ENCODE results near the gene SBF2.
"Not testable (repeated sequence)": the region's sequence is repeated elsewhere in the genome, so short reads cannot be mapped to it uniquely, and the experiment has no call there.

SBF2 gene

DNA sequence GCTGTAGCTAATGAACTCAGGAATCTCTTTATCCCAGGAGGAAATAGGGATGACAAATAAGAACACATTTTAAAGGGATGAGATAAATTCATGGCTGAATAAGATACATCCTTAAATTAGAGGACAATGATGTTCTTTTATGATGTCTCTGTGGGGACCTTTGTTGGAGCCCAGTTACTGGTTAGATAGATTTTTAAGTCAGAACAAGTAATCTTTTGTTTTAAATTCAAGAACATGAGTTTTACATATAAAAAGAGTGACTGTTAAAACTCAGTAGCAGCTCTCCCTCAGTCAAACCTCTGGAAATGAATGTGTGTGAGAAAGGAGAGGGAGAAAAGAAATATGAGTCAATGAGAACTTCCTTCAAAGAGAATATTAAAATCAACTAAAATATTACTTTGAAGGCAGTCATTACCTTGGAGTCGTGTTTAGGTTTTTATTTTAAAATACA lies 388.5 kb downstream of the SBF2 start:
- no peaks in the 10 kb centered on the region for H3K9me3 ChIP-seq (ENCODE audit: insufficient read depth, low read length)
- H3K4me2 ChIP-seq (ENCODE audit: low read depth, low read length, poor library complexity, severe bottlenecking): no peak overlapping the region
- H3K9me2 ChIP-seq (replicated peaks; ENCODE audit: insufficient read depth, low read length): no peaks in the 10 kb centered on the region
- H3K27me3 ChIP-seq (ENCODE audit: low read length): no peaks in the 10 kb centered on the region
- no peak for TF ChIP-seq EZH2phosphoT487 (conservative IDR thresholded peaks at IDR 0.05; ENCODE audit: low read length)
- TF ChIP-seq, protein P1, sequence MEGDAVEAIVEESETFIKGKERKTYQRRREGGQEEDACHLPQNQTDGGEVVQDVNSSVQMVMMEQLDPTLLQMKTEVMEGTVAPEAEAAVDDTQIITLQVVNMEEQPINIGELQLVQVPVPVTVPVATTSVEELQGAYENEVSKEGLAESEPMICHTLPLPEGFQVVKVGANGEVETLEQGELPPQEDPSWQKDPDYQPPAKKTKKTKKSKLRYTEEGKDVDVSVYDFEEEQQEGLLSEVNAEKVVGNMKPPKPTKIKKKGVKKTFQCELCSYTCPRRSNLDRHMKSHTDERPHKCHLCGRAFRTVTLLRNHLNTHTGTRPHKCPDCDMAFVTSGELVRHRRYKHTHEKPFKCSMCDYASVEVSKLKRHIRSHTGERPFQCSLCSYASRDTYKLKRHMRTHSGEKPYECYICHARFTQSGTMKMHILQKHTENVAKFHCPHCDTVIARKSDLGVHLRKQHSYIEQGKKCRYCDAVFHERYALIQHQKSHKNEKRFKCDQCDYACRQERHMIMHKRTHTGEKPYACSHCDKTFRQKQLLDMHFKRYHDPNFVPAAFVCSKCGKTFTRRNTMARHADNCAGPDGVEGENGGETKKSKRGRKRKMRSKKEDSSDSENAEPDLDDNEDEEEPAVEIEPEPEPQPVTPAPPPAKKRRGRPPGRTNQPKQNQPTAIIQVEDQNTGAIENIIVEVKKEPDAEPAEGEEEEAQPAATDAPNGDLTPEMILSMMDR (IDR thresholded peaks at IDR 0.05; ENCODE audit: insufficient read depth, low read length, poor library complexity, severe bottlenecking): no peak
- H2AFZ ChIP-seq (ENCODE audit: low read depth, low read length, severe bottlenecking): no peak overlapping the region
- H3K27ac ChIP-seq (ENCODE audit: low read depth, low read length): no peak overlapping the region
- H3K79me2 ChIP-seq (ENCODE audit: insufficient read depth, low read length): no peaks in the 10 kb centered on the region
- H3F3A ChIP-seq (ENCODE audit: insufficient read depth): no peaks in the 10 kb centered on the region
- no peaks in the 10 kb centered on the region for H4K20me1 ChIP-seq (ENCODE audit: low read depth, low read length)
- H3K9ac ChIP-seq (ENCODE audit: low read length): no peak overlapping the region
- H3K4me3 ChIP-seq (ENCODE audit: insufficient read depth, low read length, poor library complexity, severe bottlenecking): no peak overlapping the region
- no peaks in the 10 kb centered on the region for H3K36me3 ChIP-seq (ENCODE audit: low read length)

DNA sequence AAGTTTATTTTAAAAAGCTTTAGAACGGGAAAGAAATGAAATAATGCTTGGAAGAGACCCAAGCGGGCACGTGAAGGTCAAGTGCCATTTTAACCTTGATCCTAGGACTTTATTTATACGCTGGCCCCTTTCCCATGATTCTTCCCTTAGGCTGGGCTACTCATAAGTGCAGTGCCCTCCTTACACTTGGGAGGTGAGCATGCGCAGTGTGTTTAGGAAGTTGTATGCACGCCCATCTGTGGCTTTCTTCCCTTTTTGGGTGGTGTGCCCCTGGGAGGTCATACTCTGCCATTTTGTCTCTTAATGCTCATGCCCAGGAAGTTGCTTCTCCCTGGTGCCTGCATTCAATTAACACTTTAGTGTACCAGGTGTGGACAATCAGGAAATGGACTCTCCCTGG lies 390.4 kb downstream of the SBF2 start:
- TF ChIP-seq, protein P1 (IDR thresholded peaks at IDR 0.05; ENCODE audit: insufficient read depth, low read length, poor library complexity, severe bottlenecking): no peak
- TF ChIP-seq EZH2phosphoT487 (conservative IDR thresholded peaks at IDR 0.05; ENCODE audit: low read length): no peak
- Histone ChIP-seq H2AFZ (ENCODE audit: low read depth, low read length, severe bottlenecking) (no peak overlapping the region), H3F3A (ENCODE audit: insufficient read depth) (no peaks in the 10 kb centered on the region), H3K36me3 (ENCODE audit: low read length) (no peaks in the 10 kb centered on the region), H4K20me1 (ENCODE audit: low read depth, low read length) (no peaks in the 10 kb centered on the region), H3K79me2 (ENCODE audit: insufficient read depth, low read length) (no peaks in the 10 kb centered on the region), H3K9ac (ENCODE audit: low read length) (no peak overlapping the region), H3K27me3 (ENCODE audit: low read length) (no peaks in the 10 kb centered on the region), H3K9me3 (ENCODE audit: insufficient read depth, low read length) (no peaks in the 10 kb centered on the region), H3K27ac (ENCODE audit: low read depth, low read length) (no peak overlapping the region), H3K4me3 (ENCODE audit: insufficient read depth, low read length, poor library complexity, severe bottlenecking) (no peak overlapping the region), H3K4me2 (ENCODE audit: low read depth, low read length, poor library complexity, severe bottlenecking) (no peak overlapping the region), H3K9me2 (replicated peaks; ENCODE audit: insufficient read depth, low read length) (no peaks in the 10 kb centered on the region)

DNA sequence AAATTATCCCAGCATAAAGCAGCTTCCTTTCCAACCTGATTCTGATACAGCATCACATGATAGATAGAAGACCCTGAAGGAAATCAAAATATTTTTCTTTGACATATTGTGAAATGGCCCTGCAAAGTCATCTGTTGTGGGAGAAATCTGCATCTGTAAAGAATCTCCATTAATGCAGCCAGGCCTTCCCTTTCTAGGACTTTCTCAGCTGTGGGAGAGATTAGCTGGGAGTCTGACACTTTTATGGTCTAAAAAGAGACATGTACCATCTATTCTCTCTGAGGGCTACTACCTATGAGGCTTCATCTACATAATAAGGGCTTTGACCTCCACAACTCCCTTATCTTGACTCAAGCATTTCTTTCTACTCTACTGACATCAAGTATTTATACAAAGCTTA lies 392.1 kb downstream of the SBF2 start:
- Histone ChIP-seq H3K27me3 (ENCODE audit: low read length) (no peaks in the 10 kb centered on the region), H3F3A (ENCODE audit: insufficient read depth) (no peaks in the 10 kb centered on the region), H3K9ac (ENCODE audit: low read length) (no peak overlapping the region), H3K79me2 (ENCODE audit: insufficient read depth, low read length) (no peaks in the 10 kb centered on the region), H3K9me3 (ENCODE audit: insufficient read depth, low read length) (no peaks in the 10 kb centered on the region), H4K20me1 (ENCODE audit: low read depth, low read length) (no peaks in the 10 kb centered on the region), H2AFZ (ENCODE audit: low read depth, low read length, severe bottlenecking) (no peak overlapping the region), H3K4me3 (ENCODE audit: insufficient read depth, low read length, poor library complexity, severe bottlenecking) (no peak overlapping the region), H3K36me3 (ENCODE audit: low read length) (no peaks in the 10 kb centered on the region), H3K27ac (ENCODE audit: low read depth, low read length) (no peak overlapping the region), H3K4me2 (ENCODE audit: low read depth, low read length, poor library complexity, severe bottlenecking) (no peak overlapping the region), H3K9me2 (replicated peaks; ENCODE audit: insufficient read depth, low read length) (no peaks in the 10 kb centered on the region)
- TF ChIP-seq, protein P1 (IDR thresholded peaks at IDR 0.05; ENCODE audit: insufficient read depth, low read length, poor library complexity, severe bottlenecking): no peak
- TF ChIP-seq EZH2phosphoT487 (conservative IDR thresholded peaks at IDR 0.05; ENCODE audit: low read length): no peak

DNA sequence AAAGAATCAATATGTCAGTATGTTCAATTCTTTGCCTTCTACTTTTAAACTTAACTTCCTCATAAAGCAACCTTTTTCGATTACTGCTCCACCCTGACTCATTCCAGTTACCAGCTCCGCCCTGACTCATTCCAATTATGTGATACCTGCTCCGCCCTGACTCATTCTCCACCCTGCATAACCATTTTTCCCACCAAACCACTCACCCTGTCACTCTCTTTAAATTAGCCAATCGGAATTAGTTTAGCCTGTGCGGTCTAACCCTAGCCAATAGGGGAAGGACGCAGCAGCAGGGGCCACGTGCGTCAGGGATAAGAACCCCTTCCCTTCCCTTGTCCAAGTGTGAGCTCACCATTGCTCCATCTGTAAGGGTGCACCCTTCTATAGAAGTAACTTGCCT lies 393.8 kb downstream of the SBF2 start:
- not testable (repeated sequence) for H4K20me1 ChIP-seq (ENCODE audit: low read depth, low read length); H3K36me3 ChIP-seq (ENCODE audit: low read length); H3K4me3 ChIP-seq (ENCODE audit: insufficient read depth, low read length, poor library complexity, severe bottlenecking); H3K9me3 ChIP-seq (ENCODE audit: insufficient read depth, low read length); H3F3A ChIP-seq (ENCODE audit: insufficient read depth); H2AFZ ChIP-seq (ENCODE audit: low read depth, low read length, severe bottlenecking); H3K4me2 ChIP-seq (ENCODE audit: low read depth, low read length, poor library complexity, severe bottlenecking); H3K27ac ChIP-seq (ENCODE audit: low read depth, low read length); H3K79me2 ChIP-seq (ENCODE audit: insufficient read depth, low read length); H3K27me3 ChIP-seq (ENCODE audit: low read length); H3K9me2 ChIP-seq (replicated peaks; ENCODE audit: insufficient read depth, low read length); H3K9ac ChIP-seq (ENCODE audit: low read length)

Measured in SU-DHL-6 (cell line).